K562 (cell line): ENCODE measurements around the gene ARID3C. TPM values are rescaled to one million over a fixed set of nuclear protein-coding genes. Genes with fewer than 3 reads are reported as not detected.
"Not testable (repeated sequence)": the region's sequence is repeated elsewhere in the genome, so short reads cannot be mapped to it uniquely, and the experiment has no call there.

Experiments
- ATAC-seq: fragments of 200-7000 bp; cut with Tn5 transposase; 3 replicates; pipeline ENCODE4 v1.9.1; 2020; ENCODE audit warnings: moderate library complexity
- BruUV-seq: library from RNA; stranded (reverse); fragments of 400-500 nt; replicated peaks from 2 replicates; lab custom pipeline; 2021; lab: Mats Ljungman, UMichigan
- CTCF ChIA-PET: fragments of 300-600 bp; formaldehyde crosslinking; extraction: SDS; loops from one replicate; lab custom pipeline; 2021; ENCODE audit warnings: low intra/inter-chr PET ratio; lab: Yijun Ruan, JAX
- POLR2A ChIA-PET: fragments of 300-600, 350-650 bp; sonication (Branson Sonifier 250); formaldehyde crosslinking; extraction: SDS; loops from one replicate; lab custom pipeline; 2021; ENCODE audit warnings: antibody characterized with exemption, inconsistent platforms; lab: Yijun Ruan, JAX
- DNase-seq, 4 experiments: peaks; one replicate each; pipeline versions ENCODE4 v3.0.0 to v3.0.0-alpha.2; 2011 to 2018; ENCODE audit warnings: low spot score in 3 of 4, mixed read lengths in 3 of 4; ENCODE audit errors: extremely low read depth in 1 of 4
- FAIRE-seq: peaks from 2 replicates; lab custom pipeline; 2011; peaks lifted over from hg19 to GRCh38; lab: Jason Lieb, UNC
- H2AFZ ChIP-seq: 2 replicates; pipeline ENCODE4 v1.6.0; 2011; ENCODE audit warnings: low read depth, low read length, control low read depth, inconsistent platforms
- H3K27ac ChIP-seq: fragments of 200-600 bp; 3 replicates; pipeline ENCODE4 v1.8.0; 2011; ENCODE audit warnings: low read depth, mild to moderate bottlenecking, control low read depth, inconsistent platforms, low read length, moderate library complexity, mixed read lengths; ENCODE audit errors: extremely low read depth
- H3K27me3 ChIP-seq, 2 experiments: fragments of 300-600 bp in 1 of 2; 2 replicates in 1 of 2; 3 replicates in 1 of 2; pipeline versions ENCODE4 v1.6.0 to v1.8.0; 2011; ENCODE audit warnings: inconsistent platforms in 2 of 2, low read length in 2 of 2, mild to moderate bottlenecking in 1 of 2, mixed read lengths in 1 of 2, moderate library complexity in 1 of 2; ENCODE audit not compliant: control insufficient read depth in 2 of 2, insufficient read depth in 2 of 2
- H3K36me3 ChIP-seq: fragments of 300-600 bp; 3 replicates; pipeline ENCODE4 v1.8.0; 2011; ENCODE audit warnings: mild to moderate bottlenecking, low read length, inconsistent platforms; ENCODE audit not compliant: control insufficient read depth, insufficient read depth
- H3K4me1 ChIP-seq, 2 experiments: fragments of 200-600 bp in 1 of 2; replicated peaks in 1 of 2; 2 replicates in 1 of 2; 3 replicates in 1 of 2; pipeline versions ENCODE4 v1.5.1 to v1.8.0; 2011; ENCODE audit warnings: inconsistent platforms in 2 of 2, low read length in 2 of 2, mild to moderate bottlenecking in 1 of 2, mixed read lengths in 1 of 2, moderate library complexity in 1 of 2; ENCODE audit not compliant: control insufficient read depth in 2 of 2, insufficient read depth in 2 of 2
- H3K4me2 ChIP-seq: 2 replicates; pipeline ENCODE4 v1.6.1; 2011; ENCODE audit warnings: low read length, control low read depth, inconsistent platforms, mixed read lengths; ENCODE audit not compliant: insufficient read depth
- H3K4me3 ChIP-seq: fragments of 200-600 bp; sonication (generic), shearing (Covaris generic); 2 replicates; pipeline ENCODE4 v1.5.1; 2016; ENCODE audit warnings: control low read depth, inconsistent platforms
- H3K79me2 ChIP-seq: fragments of 200-600 bp; 3 replicates; pipeline ENCODE4 v1.8.0; 2011; ENCODE audit warnings: low read length, inconsistent platforms; ENCODE audit not compliant: control insufficient read depth, insufficient read depth
- H3K9ac ChIP-seq, 2 experiments: 2 replicates each; pipeline versions ENCODE4 v1.6.0 to v1.6.1; 2011; ENCODE audit warnings: low read depth in 2 of 2, low read length in 2 of 2, control low read depth in 1 of 2, inconsistent platforms in 1 of 2, mild to moderate bottlenecking in 1 of 2, mixed read lengths in 1 of 2; ENCODE audit not compliant: insufficient read depth in 1 of 2
- H3K9me1 ChIP-seq: one replicate; pipeline ENCODE4 v1.6.0; 2011; ENCODE audit warnings: inconsistent platforms, mild to moderate bottlenecking, low read length, moderate library complexity; ENCODE audit not compliant: control insufficient read depth, insufficient read depth
- H3K9me3 ChIP-seq: replicated peaks from 2 replicates; pipeline ENCODE4 v1.5.1; 2011; ENCODE audit warnings: low read depth, low read length, inconsistent platforms; ENCODE audit not compliant: control insufficient read depth, insufficient read depth
- H4K20me1 ChIP-seq: replicated peaks from 2 replicates; pipeline ENCODE4 v1.6.1; 2011; ENCODE audit warnings: low read length, inconsistent platforms, mixed read lengths; ENCODE audit not compliant: control insufficient read depth, insufficient read depth
- GABPA ChIP-seq: fragments of 200-800 bp; sonication (Bioruptor generic); conservative IDR thresholded peaks from 2 replicates; pipeline ENCODE4 v1.6.1; 2016; ENCODE audit warnings: low read depth, missing genetic modification characterization, missing compliant biosample characterization
- MAX ChIP-seq: sonication (generic); formaldehyde crosslinking; IDR thresholded peaks from 2 replicates; pipeline ENCODE4 v1.9.0; 2022; ENCODE audit warnings: mild to moderate bottlenecking, missing genetic modification reagents
- PHF20 ChIP-seq: fragments of 450-650 bp; IDR thresholded peaks from 2 replicates; pipeline ENCODE4 v1.6.1; 2018; ENCODE audit not compliant: partially characterized antibody
- ZFX ChIP-seq: sonication (generic); formaldehyde crosslinking; IDR thresholded peaks from 2 replicates; pipeline ENCODE4 v1.8.0; 2022; ENCODE audit warnings: mild to moderate bottlenecking, missing genetic modification reagents, moderate library complexity
- ZNF384 ChIP-seq: IDR thresholded peaks from 2 replicates; pipeline ENCODE4 v1.6.1; 2012; ENCODE audit warnings: low read depth, low read length, improper control_type of control experiment
- WGBS: fragments of 100-300 bp; shearing (Covaris generic); methylation state at CpG from one replicate; pipeline ENCODE4 v1.1.6; 2016; ENCODE audit warnings: low coverage, mixed read lengths; ENCODE audit not compliant: insufficient coverage; ENCODE audit errors: missing lambda C conversion rate; 5-methylcytosine and 5-hydroxymethylcytosine counted together
- in situ Hi-C: fragments of 300-500 bp; cut with MboI; formaldehyde crosslinking; loops from 4 replicates; pipeline ENCODE4 v1.15.0; 2018; ENCODE audit warnings: inconsistent platforms, mixed read lengths
- intact Hi-C: fragments of 100-400 bp; cut with micrococcal nuclease; formaldehyde crosslinking; loops from 2 replicates; pipeline ENCODE4 v1.14.2; 2022
- polyA plus RNA-seq, 8 experiments: library from polyadenylated mRNA; depleted of rRNA in 4 of 8; stranded (reverse) in 5 of 8; unstranded in 3 of 8; fragments of >200 nt; fragmentation: Nextera tagmentation in 2 of 8; fragmentation: Illumina TruSeq in 1 of 8; extraction: Ambion mirVana in 2 of 8; extraction: Trizol in 1 of 8; gene quantifications; 2 replicates each; pipeline versions ENCODE4 v1.2.1 to v1.2.3, GENCODE V29; 2011 to 2014; ENCODE audit warnings: inconsistent platforms in 1 of 8, missing spikeins in 1 of 8
- total RNA-seq, 7 experiments: library from RNA; depleted of rRNA in 6 of 7; stranded (reverse); fragments of >200 nt in 6 of 7; fragmentation: Illumina TruSeq in 2 of 7; extraction: Trizol in 2 of 7; gene quantifications; 2 replicates each; pipeline versions ENCODE4 v1.2.1 to v1.2.3, GENCODE V29; 2011 to 2021; ENCODE audit warnings: low replicate concordance in 1 of 7

ARID3C gene
- total and polyA plus RNA-seq, 9 of the 15 experiments (the other 6 are each of a cell fraction or from before 2014, with no cell fraction given), result not detected

DNA sequence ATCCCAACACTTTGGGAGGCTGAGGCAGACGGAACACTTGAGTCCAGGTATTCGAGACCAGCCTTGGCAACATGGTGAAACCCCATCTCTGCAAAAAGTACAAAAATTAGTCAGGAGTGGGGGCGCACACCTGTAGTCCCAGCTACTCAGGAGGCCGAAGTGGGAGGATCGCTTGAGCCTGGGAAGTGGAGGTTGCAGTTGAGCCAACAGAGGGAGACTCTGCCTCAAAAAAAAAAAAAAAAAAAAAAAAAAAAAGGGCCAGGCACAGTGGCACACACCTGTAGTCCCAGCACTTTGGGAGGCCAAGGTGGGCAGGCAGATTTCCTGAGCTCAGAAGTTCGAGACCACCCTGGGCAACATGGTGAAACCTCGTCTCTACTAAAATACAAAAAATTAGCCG, 10.5 kb upstream of the ARID3C start:
- POLR2A ChIA-PET, ATAC-seq, BruUV-seq, DNase-seq, H3K9ac ChIP-seq, H2AFZ ChIP-seq, CTCF ChIA-PET, intact Hi-C loops, H3K9me3 ChIP-seq, FAIRE-seq, H3K4me2 ChIP-seq, H4K20me1 ChIP-seq, in situ Hi-C loops, H3K4me3 ChIP-seq, H3K27me3 ChIP-seq, H3K27ac ChIP-seq, H3K9me1 ChIP-seq: not testable (repeated sequence)
- 87% methylated on average over 8 of the region's 8 CpGs for WGBS
- TF ChIP-seq ZNF384, result peak; percentile 37; the same call in 1 of the 2 replicates
- Histone ChIP-seq H3K4me1 (peaks cover 5 to 23% of the 10 kb centered on the region in 2 experiments; a peak in 4 of 5 replicates), H3K79me2 (peaks cover 18% of the 10 kb centered on the region), H3K36me3 (peaks cover 14% of the 10 kb centered on the region; the same call in 1 of the 3 replicates)

DNA sequence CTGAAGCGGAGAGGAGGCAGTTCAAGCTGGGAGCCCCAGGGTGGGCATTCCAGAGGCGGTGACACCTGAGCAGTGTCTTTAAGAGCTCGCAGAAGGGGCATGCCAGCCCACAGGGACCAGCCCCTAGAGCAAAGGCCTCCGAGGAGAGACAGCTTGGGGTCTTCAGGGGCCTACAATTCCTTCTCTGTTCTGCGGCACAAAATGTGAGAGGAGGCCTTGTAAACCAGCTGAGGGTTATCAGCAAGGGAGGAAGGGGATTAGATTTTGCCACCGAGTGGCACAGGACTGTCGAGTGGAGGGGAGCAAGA, 9.2 kb upstream of the ARID3C start:
- WGBS, result 44% methylated on average over 5 of the region's 7 CpGs
- H3K4me2 ChIP-seq, result peak overlapping the region; percentile 82
- H2AFZ ChIP-seq, result peak overlapping the region; percentile 92
- ChIA-PET POLR2A (interaction anchor here (0.8 to 1.7 kb wide), 2 partner anchors 8 to 14 kb away, joined by 4 to 7 read pairs; partner anchors contain the start of gene GALT), CTCF (no interaction called here)
- FAIRE-seq (no peak), DNase-seq (no peak), ATAC-seq (no peak)
- no peaks in the 10 kb centered on the region for H3K27me3 ChIP-seq
- BruUV-seq, result no TSS peak
- H3K79me2 ChIP-seq, result peaks cover 18% of the 10 kb centered on the region
- intact Hi-C loops, result no loop called here
- in situ Hi-C loops, result no loop called here
- peaks cover 14% of the 10 kb centered on the region; the same call in 1 of the 3 replicates for H3K36me3 ChIP-seq
- H3K9me3 ChIP-seq, result no peaks in the 10 kb centered on the region
- H3K4me3 ChIP-seq, result peak overlapping the region; percentile 54
- H3K27ac ChIP-seq, result peak overlapping the region; percentile 65
- H3K4me1 ChIP-seq, result peaks cover 5 to 23% of the 10 kb centered on the region in 2 experiments; a peak in 4 of 5 replicates
- peak overlapping the region; percentile 73 to 96 for H3K9ac ChIP-seq
- 0 out of 2 replicates have a peak, but pooled peaks cover 4% of the 10 kb centered on the region for H4K20me1 ChIP-seq
- peak; percentile 18; the same call in 1 of the 2 replicates for TF ChIP-seq GABPA (tag)
- TF ChIP-seq MAX (CRISPR knock-in tag), result no peak
- peak; percentile 1 for TF ChIP-seq PHF20
- TF ChIP-seq ZFX (CRISPR knock-in tag), result 0 out of 2 replicates have a peak, but pooled peaks have one; percentile 7
- H3K9me1 ChIP-seq, result no peaks in the 10 kb centered on the region
